RWPE2 (cell line): ENCODE data around the gene BCL11B.

ENCODE experiments used
- ATAC-seq: fragments of 200-7000 bp; cut with Tn5 transposase; 3 replicates; pipeline ENCODE4 v1.9.1; 2021; ENCODE audit warnings: low read depth
- DNase-seq: peaks from one replicate; pipeline ENCODE4 v3.0.0-alpha.2; 2020; ENCODE audit warnings: low spot score
- H3K27ac ChIP-seq: fragments of 450-650 bp; 2 replicates; pipeline ENCODE4 v1.5.1; 2017; ENCODE audit warnings: mild to moderate bottlenecking; ENCODE audit not compliant: poor library complexity, severe bottlenecking
- H3K27me3 ChIP-seq: fragments of 250-450 bp; sonication (Bioruptor Pico); 2 replicates; pipeline ENCODE4 v1.5.1; 2021; ENCODE audit warnings: mild to moderate bottlenecking, moderate library complexity; ENCODE audit not compliant: insufficient read depth, poor library complexity, severe bottlenecking
- H3K36me3 ChIP-seq: fragments of 250-450 bp; sonication (Bioruptor Pico); 2 replicates; pipeline ENCODE4 v1.5.1; 2020; ENCODE audit warnings: low read depth, mild to moderate bottlenecking, moderate library complexity
- H3K4me1 ChIP-seq: fragments of 250-450 bp; sonication (Bioruptor Pico); 2 replicates; pipeline ENCODE4 v1.5.1; 2021; ENCODE audit warnings: mild to moderate bottlenecking, moderate library complexity; ENCODE audit not compliant: insufficient read depth, poor library complexity, severe bottlenecking
- H3K4me3 ChIP-seq: fragments of 250-450 bp; sonication (Bioruptor Pico); 2 replicates; pipeline ENCODE4 v1.5.1; 2021; ENCODE audit warnings: mild to moderate bottlenecking, moderate library complexity; ENCODE audit not compliant: severe bottlenecking
- H3K9me3 ChIP-seq: fragments of 250-450 bp; sonication (Bioruptor Pico); 2 replicates; pipeline ENCODE4 v1.5.1; 2021; ENCODE audit warnings: mild to moderate bottlenecking, moderate library complexity; ENCODE audit not compliant: severe bottlenecking
- CTCF ChIP-seq: fragments of 450-650 bp; IDR thresholded peaks from one replicate; pipeline ENCODE4 v1.5.1; 2017; ENCODE audit warnings: mild to moderate bottlenecking, moderate library complexity; ENCODE audit not compliant: poor library complexity, severe bottlenecking

The BCL11B gene

GRCh38 chr14:99276482-99276881, 4.5 kb upstream of the BCL11B start:
- Histone ChIP-seq H3K27me3 (peaks cover 32% of the 10 kb centered on the region), H3K36me3 (no peaks in the 10 kb centered on the region), H3K27ac (no peak overlapping the region), H3K4me3 (no peak overlapping the region), H3K9me3 (no peaks in the 10 kb centered on the region), H3K4me1 (peaks cover 8% of the 10 kb centered on the region)
- DNase-seq (no peak), ATAC-seq (no peak)
- TF ChIP-seq CTCF: no peak

GRCh38 chr14:99275222-99275584, 3.2 kb upstream of the BCL11B start:
- Histone ChIP-seq H3K36me3 (no peaks in the 10 kb centered on the region), H3K9me3 (no peaks in the 10 kb centered on the region), H3K4me3 (no peak overlapping the region), H3K27ac (no peak overlapping the region), H3K4me1 (peaks cover 8% of the 10 kb centered on the region), H3K27me3 (peaks cover 32% of the 10 kb centered on the region)
- DNase-seq (no peak), ATAC-seq (no peak)
- no peak for TF ChIP-seq CTCF

GRCh38 chr14:99274346-99275221, 2.6 kb upstream of the BCL11B start:
- H3K4me1 ChIP-seq: peaks cover 8% of the 10 kb centered on the region
- no peak overlapping the region for H3K27ac ChIP-seq
- H3K9me3 ChIP-seq: no peaks in the 10 kb centered on the region
- peak; percentile 75 for TF ChIP-seq CTCF
- ATAC-seq (peak; percentile 69), DNase-seq (peak; percentile 92)
- peak overlapping the region; percentile 34 for H3K4me3 ChIP-seq
- peaks cover 32% of the 10 kb centered on the region for H3K27me3 ChIP-seq
- no peaks in the 10 kb centered on the region for H3K36me3 ChIP-seq

- Histone ChIP-seq H3K27me3 (peaks cover 35% of the 10 kb centered on the region), H3K9me3 (no peaks in the 10 kb centered on the region), H3K36me3 (no peaks in the 10 kb centered on the region), H3K27ac (peak overlapping the region; percentile 22), H3K4me3 (peak overlapping the region; percentile 34), H3K4me1 (peaks cover 8% of the 10 kb centered on the region)
- DNase-seq (no peak), ATAC-seq (no peak)
- TF ChIP-seq CTCF: no peak
These were observed 1.9 kb upstream of the BCL11B start for GRCh38 chr14:99273766-99274345.
